ENCODE results near the gene COL6A2. TPM values are rescaled to one million over a fixed set of nuclear protein-coding genes. Genes with fewer than 3 reads are reported as not detected.

Gene COL6A2
- total and polyA plus RNA-seq, 2 experiments from 2014 or later = 509 to 832 TPM

DNA sequence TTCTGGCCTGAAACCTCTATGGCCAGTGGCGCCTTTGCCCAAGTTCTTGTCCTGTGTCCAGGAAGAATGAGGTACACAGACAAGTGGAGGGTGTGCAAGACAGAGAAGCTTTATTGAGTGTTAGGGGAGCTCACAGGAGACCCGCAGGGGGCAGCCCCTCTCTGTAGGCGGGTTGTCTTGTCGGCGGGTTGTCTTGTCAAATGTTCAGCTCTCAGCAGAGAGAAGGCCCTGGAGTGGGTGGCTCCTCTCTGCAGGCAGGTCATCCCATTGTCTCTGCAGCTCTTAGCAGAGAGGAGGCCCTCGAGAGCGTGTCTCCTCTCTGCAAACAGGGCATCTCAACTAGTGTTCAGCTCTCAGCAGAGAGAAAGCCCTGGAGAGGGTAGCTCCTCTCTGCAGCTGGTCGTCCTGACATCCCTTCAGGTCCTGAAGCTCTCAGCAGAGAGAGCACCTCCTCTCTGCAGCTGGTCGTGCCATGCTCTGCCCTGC is 11.0 kb downstream of the COL6A2 start:
- no peak for TF ChIP-seq CTCF (IDR thresholded peaks at IDR 0.05; ENCODE audit: poor library complexity)
- no peak for TF ChIP-seq EZH2 (IDR thresholded peaks at IDR 0.05; ENCODE audit: borderline replicate concordance)
- no peak for TF ChIP-seq EZH2phosphoT487 (IDR thresholded peaks at IDR 0.05; ENCODE audit: low read depth, severe bottlenecking, unreplicated experiment)
- Histone ChIP-seq H3K27me3 (no peaks in the 10 kb centered on the region), H3K36me3 (replicated peaks; ENCODE audit: insufficient read depth, low read depth) (no peaks in the 10 kb centered on the region), H3K9me3 (ENCODE audit: low read depth) (no peaks in the 10 kb centered on the region), H3K9me2 (replicated peaks; ENCODE audit: insufficient read depth) (no peaks in the 10 kb centered on the region), H3K79me2 (peaks cover 77% of the 10 kb centered on the region), H3K4me1 (ENCODE audit: insufficient read depth) (no peaks in the 10 kb centered on the region), H3K27ac (no peak overlapping the region), H2AFZ (no peak overlapping the region), H4K20me1 (ENCODE audit: insufficient read depth, poor library complexity, severe bottlenecking) (peaks cover 13% of the 10 kb centered on the region), H3K4me3 (no peak overlapping the region), H3K4me2 (no peak overlapping the region)
- DNase-seq (ENCODE audit: low spot score) = no peak
- WGBS (ENCODE audit: low lambda C conversion rate, missing lambda C conversion rate) = 80% methylated on average over 9 of the region's 9 CpGs

- 88% methylated on average over 18 of the region's 19 CpGs for WGBS (ENCODE audit: low lambda C conversion rate, missing lambda C conversion rate)
- Histone ChIP-seq H2AFZ (no peak overlapping the region), H3K4me3 (no peak overlapping the region), H3K79me2 (peaks cover 70% of the 10 kb centered on the region), H3K9me2 (replicated peaks; ENCODE audit: insufficient read depth) (no peaks in the 10 kb centered on the region), H3K4me1 (ENCODE audit: insufficient read depth) (no peaks in the 10 kb centered on the region), H3K27me3 (no peaks in the 10 kb centered on the region), H3K4me2 (no peak overlapping the region), H3K27ac (no peak overlapping the region), H4K20me1 (ENCODE audit: insufficient read depth, poor library complexity, severe bottlenecking) (peaks cover 13% of the 10 kb centered on the region), H3K36me3 (replicated peaks; ENCODE audit: insufficient read depth, low read depth) (no peaks in the 10 kb centered on the region), H3K9me3 (ENCODE audit: low read depth) (no peaks in the 10 kb centered on the region)
- TF ChIP-seq EZH2phosphoT487 (IDR thresholded peaks at IDR 0.05; ENCODE audit: low read depth, severe bottlenecking, unreplicated experiment) (no peak), CTCF (IDR thresholded peaks at IDR 0.05; ENCODE audit: poor library complexity) (no peak), EZH2 (IDR thresholded peaks at IDR 0.05; ENCODE audit: borderline replicate concordance) (no peak)
- DNase-seq (ENCODE audit: low spot score) = no peak
Measured at GRCh38 chr21:46109313-46110221, 11.7 kb downstream of the COL6A2 start.

DNA sequence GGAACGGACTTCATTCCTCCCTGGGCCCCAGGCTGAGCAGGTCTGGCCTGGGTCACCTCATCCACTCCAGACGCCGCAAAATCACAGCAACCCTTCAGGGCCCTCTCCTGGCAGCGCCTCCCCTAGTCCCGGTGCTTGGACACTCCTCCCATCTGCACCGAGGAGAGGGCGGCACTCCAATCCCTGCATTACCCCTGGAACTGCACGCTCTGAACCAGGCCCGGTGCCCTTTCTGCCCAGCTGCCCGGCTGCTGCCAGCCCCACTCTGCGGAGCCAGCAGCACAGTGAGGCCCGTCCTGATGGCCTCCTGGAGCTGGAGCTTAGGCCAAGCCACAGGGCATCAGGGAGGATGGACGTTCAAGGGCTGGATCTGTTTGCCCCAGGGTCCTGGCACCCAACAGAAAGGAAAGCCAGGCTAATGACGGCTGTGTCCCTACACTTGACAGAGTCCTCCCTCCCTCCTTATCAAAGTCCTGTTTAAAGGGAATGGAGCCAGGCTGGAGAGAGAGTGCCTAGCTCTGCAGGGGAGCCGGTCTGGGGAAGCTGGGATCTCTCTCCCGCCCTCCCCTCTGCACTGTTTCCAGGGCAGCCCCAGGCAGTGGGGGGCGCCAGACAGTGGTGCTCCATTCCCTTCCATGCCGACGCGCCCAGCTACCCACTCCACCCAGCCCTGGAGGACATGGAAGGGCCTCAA is 12.7 kb downstream of the COL6A2 start:
- H3K4me1 ChIP-seq (ENCODE audit: insufficient read depth) = no peaks in the 10 kb centered on the region
- no peak overlapping the region for H3K4me3 ChIP-seq
- 79% methylated on average over 19 of the region's 20 CpGs for whole genome bisulfite sequencing (ENCODE audit: low lambda C conversion rate, missing lambda C conversion rate)
- no peak for TF ChIP-seq EZH2 (IDR thresholded peaks at IDR 0.05; ENCODE audit: borderline replicate concordance)
- no peak for TF ChIP-seq EZH2phosphoT487 (IDR thresholded peaks at IDR 0.05; ENCODE audit: low read depth, severe bottlenecking, unreplicated experiment)
- no peaks in the 10 kb centered on the region for H3K9me3 ChIP-seq (ENCODE audit: low read depth)
- H3K27ac ChIP-seq = no peak overlapping the region
- no peak overlapping the region for H2AFZ ChIP-seq
- H3K9me2 ChIP-seq (replicated peaks; ENCODE audit: insufficient read depth) = no peaks in the 10 kb centered on the region
- no peaks in the 10 kb centered on the region for H3K36me3 ChIP-seq (replicated peaks; ENCODE audit: insufficient read depth, low read depth)
- H4K20me1 ChIP-seq (ENCODE audit: insufficient read depth, poor library complexity, severe bottlenecking) = peaks cover 13% of the 10 kb centered on the region
- H3K79me2 ChIP-seq = peaks cover 59% of the 10 kb centered on the region
- H3K27me3 ChIP-seq = no peaks in the 10 kb centered on the region
- DNase-seq (ENCODE audit: low spot score) = peak; percentile 6
- H3K4me2 ChIP-seq = no peak overlapping the region

GRCh38 chr21:46111193-46111571 is 13.3 kb downstream of the COL6A2 start:
- no peak overlapping the region for H3K4me2 ChIP-seq
- H3K4me3 ChIP-seq = no peak overlapping the region
- no peaks in the 10 kb centered on the region for H3K36me3 ChIP-seq (replicated peaks; ENCODE audit: insufficient read depth, low read depth)
- WGBS (ENCODE audit: low lambda C conversion rate, missing lambda C conversion rate) = 99% methylated on average over 8 of the region's 12 CpGs
- peaks cover 13% of the 10 kb centered on the region for H4K20me1 ChIP-seq (ENCODE audit: insufficient read depth, poor library complexity, severe bottlenecking)
- H3K4me1 ChIP-seq (ENCODE audit: insufficient read depth) = no peaks in the 10 kb centered on the region
- DNase-seq (ENCODE audit: low spot score) = no peak
- no peaks in the 10 kb centered on the region for H3K27me3 ChIP-seq
- no peak for TF ChIP-seq EZH2 (IDR thresholded peaks at IDR 0.05; ENCODE audit: borderline replicate concordance)
- TF ChIP-seq CTCF (IDR thresholded peaks at IDR 0.05; ENCODE audit: poor library complexity) = no peak
- no peak for TF ChIP-seq EZH2phosphoT487 (IDR thresholded peaks at IDR 0.05; ENCODE audit: low read depth, severe bottlenecking, unreplicated experiment)
- no peaks in the 10 kb centered on the region for H3K9me3 ChIP-seq (ENCODE audit: low read depth)
- no peak overlapping the region for H2AFZ ChIP-seq
- H3K9me2 ChIP-seq (replicated peaks; ENCODE audit: insufficient read depth) = no peaks in the 10 kb centered on the region
- no peak overlapping the region for H3K27ac ChIP-seq
- peaks cover 54% of the 10 kb centered on the region for H3K79me2 ChIP-seq
